GM18867 (cell line): ENCODE data around the gene NCEH1.

ENCODE experiments used
- ATAC-seq: cut with Tn5 transposase; IDR thresholded peaks from one replicate; pipeline ENCODE4 v1.9.1; 2021; ENCODE audit warnings: mild to moderate bottlenecking, moderate library complexity; ENCODE audit not compliant: unreplicated experiment

The NCEH1 gene

DNA sequence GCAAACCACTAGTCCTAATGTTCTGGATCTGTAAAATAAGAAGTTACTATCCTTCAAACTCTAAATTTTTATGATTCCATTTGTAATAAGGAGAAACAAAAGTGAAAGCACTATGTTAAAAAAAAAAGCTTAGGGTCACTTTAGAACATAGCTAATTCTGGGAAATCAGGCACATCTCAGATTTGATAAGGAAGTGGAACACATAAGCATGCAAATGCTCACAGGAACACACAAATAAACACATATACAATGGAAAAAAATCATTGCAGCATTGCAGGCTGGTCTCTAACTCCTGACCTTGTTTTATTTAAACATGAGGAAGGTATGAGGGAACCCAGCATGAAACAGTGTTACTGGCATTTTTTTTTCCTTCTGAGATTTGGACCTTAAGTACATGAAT lies 124.4 kb downstream of the NCEH1 start:
- no peak for ATAC-seq

DNA sequence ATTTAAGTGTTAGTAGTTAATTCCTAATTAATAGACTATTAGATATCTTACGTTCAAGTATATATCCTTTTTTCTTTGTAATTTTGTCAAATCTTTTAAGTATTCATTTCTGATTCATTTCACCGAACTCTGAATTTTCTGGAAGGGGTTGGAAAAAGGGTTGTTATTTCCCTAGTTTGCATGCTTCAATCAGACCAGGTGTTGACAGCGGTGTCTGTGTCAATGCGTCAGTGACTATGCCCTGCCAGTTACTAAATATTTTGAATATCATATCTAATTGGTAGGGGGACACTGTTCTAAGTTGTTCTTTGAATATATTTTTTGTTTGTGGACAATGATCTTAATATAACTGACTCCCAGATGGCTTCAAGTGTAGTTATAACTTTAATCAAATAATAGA lies 124.9 kb downstream of the NCEH1 start:
- no peak for ATAC-seq

DNA sequence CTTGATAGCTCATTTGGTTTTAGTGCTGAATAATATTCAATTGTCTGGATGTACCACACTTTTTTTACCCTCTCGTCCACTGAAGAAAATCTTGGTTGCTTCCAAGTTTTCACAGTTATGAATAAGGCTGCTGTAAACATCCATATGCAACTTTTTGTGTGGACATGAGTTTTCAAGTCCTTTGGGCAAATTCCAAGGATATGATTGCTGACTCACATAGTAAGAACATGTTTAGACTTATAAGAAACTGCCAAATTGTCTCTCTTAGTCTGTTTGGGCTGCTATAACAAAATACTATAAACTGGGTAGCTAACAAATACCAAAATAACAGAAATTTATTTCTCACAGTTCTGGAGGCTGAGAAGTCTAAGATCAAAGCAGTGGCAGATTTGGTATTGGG lies 128.2 kb downstream of the NCEH1 start:
- ATAC-seq: no peak

DNA sequence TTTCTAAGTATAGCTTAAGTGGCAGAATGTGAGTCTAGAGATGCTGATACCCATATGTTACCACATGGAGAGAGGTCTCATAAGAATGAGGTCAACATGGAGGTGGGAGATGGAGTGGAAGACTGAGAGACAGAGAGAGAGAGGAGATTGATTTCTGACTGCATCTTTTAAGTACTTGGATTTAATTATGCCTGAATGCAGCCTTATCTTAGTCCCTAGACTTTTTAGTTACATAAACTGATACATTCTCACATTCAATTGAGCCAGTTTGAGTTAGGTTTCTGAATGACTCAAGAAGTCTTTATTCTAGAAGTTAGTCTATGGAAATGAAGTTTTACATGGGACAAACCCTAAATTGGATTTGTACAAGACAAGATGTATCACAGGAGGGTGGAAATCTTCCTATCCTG lies 129.1 kb downstream of the NCEH1 start:
- ATAC-seq: no peak

DNA sequence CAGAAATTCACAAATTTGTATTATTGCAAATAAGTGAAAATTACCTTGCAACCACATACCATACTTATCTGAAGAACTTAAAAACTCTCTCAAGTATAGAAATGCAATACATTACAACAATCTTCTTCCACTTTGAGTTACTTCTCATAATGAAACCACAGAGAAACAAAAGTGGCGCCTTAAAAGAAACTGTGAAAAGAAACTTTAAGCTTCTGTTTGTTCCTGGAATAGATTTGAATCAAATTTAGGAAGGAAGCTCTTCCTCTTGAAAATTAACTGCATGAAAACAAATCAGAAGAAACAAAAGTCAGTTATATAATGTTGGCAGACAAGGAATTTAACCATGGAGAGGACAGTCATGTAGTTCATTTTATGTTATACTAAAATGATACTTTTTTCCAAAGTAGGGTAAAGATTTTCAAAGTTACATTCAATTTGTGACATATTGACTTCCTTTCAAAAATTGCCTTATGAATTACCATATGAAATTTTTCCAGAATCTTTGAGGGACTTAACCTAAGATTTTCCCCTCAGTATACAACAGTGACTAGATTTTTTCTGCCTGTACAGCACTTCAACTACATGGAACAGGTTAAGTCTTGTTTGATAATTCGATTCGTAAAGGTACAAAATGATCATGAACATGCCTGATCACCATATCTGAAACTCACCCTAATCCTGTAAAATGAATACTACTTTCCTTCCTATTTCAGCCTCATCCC lies 130.0 kb downstream of the NCEH1 start:
- peak; percentile 88 for ATAC-seq
